Cerebellar cortex (tissue), 1 donor: ENCODE data around the gene CNNM3.
"Not testable (repeated sequence)": the region's sequence is repeated elsewhere in the genome, so short reads cannot be mapped to it uniquely, and the experiment has no call there.

ENCODE experiments used
- DNase-seq: peaks from one replicate; pipeline ENCODE4 v3.0.0-alpha.2; 2015; ENCODE audit warnings: low spot score

CNNM3 gene

DNA sequence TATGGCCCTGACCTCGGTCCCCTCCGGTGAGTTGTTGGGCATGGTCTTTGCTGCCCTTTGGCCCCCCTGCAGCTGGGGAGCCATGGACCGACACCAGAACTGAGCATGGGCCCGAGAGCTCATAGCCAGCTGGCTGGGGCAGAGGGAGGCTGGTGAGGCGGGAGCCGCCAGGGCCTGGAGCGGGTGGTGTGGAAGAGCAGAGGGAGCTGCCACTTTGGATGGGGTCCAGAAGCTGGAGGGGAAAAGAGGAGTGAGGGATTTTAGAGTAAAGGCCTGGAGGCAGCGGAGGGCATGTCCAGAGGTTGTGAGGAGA lies 16.5 kb upstream of the CNNM3 start:
- DNase-seq = peak; percentile 37

- DNase-seq = no peak
Measured at GRCh38 chr2:96800061-96801004, 15.7 kb upstream of the CNNM3 start.

GRCh38 chr2:96801005-96801785 lies 14.9 kb upstream of the CNNM3 start:
- peak; percentile 85 for DNase-seq

DNA sequence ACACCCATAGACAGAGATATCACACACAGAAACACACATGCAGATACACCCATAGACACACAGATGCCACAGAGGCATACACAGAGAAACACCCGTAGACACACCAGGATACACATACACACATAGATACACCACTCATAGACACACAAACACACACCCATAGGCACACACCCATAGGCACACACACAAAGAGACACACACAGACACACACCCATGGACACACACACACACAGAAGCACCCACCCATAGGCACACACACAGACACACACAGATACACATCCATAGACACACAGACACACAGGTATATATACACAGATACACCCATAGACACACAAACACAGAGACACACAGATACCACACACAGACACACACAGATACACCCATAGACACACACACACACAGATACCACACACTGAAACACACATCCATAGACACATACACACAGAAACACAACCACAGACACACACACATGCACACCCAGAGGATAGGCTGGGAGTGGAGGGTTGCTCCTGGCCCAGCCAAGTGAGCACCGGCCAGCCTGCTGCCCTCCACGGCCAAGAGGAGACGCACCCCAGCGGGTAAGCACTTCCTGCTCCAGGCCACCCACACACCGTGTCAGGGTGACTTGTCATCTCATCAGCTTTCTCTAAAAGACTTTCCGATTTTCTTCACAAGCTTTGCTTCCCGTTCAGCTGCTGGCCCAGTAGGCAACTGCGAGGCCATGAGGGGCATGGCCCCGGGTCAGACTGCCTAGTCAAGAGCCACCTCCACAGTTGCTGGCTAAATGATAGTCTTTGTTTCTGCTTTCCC lies 14.1 kb upstream of the CNNM3 start:
- no peak for DNase-seq

DNA sequence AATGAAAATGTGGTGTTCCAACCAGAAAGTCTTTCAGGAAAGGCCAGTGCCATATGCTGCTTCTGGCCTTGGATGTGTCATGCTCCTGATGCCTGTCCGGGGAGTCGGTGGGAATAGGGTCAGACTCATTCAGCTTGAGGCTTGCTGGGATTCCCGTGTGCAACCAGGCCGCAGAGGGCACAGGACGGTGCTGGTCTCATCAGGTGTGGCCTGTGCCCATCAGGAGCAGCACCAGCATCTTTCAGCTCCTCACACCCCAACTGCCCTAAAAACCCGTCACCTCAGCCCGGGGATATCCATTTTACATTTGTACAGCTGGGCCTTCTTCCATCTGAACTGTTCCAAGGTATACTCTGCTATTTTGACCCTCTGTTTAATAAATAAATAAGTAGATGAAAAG lies 13.3 kb upstream of the CNNM3 start:
- no peak for DNase-seq

DNA sequence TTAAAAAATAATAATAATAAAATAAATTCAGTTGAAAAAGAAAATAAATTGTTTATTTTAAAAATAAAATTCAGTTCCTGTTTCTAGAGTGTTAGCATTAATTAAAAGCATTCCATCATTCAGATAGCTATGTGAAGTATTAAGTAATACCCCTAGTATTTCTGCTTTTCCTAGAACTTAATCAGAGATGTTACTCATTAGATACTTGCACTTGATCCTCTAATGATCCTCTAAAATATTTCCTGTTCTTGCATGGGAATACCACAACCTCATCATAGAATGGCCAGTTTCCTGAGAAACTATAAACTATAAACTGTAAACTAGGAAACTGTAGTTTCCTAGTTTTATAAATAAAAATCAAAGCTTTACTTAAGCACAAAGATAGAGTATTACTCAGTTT lies 11.1 kb upstream of the CNNM3 start:
- DNase-seq = no peak

DNA sequence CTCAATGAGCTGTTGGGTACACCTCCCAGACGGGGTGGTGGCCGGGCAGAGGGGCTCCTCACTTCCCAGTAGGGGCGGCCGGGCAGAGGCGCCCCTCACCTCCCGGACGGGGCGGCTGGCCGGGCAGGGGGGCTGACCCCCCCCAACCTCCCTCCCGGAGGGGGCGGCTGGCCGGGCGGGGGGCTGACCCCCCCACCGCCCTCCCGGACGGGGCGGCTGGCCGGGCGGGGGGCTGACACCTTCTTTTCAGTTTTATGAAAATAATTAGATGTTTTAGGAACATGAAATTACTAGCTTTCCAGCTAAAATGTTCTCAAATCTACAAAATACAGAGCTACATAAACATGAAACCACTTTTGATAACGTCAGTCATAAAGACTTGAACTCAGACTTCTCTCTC lies 10.1 kb upstream of the CNNM3 start:
- DNase-seq = not testable (repeated sequence)

- no peak for DNase-seq
Measured at GRCh38 chr2:96806468-96807126, 9.5 kb upstream of the CNNM3 start.

DNA sequence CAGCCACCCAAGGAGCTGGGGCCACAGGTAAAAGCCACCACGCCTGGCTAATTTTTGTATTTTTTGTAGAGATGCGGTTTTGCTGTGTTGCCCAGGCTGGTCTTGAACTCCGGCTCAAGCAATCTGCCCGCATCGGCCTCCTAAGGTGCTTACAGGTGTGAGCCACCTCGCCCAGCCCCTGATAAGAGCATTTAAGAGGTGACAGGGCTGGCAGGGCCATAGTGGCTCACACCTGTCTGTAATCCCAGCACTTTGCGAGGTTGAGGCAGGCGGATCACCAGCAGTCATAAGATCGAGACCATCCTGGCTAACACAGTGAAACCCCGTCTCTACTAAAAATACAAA lies 9.0 kb upstream of the CNNM3 start:
- DNase-seq = no peak

DNA sequence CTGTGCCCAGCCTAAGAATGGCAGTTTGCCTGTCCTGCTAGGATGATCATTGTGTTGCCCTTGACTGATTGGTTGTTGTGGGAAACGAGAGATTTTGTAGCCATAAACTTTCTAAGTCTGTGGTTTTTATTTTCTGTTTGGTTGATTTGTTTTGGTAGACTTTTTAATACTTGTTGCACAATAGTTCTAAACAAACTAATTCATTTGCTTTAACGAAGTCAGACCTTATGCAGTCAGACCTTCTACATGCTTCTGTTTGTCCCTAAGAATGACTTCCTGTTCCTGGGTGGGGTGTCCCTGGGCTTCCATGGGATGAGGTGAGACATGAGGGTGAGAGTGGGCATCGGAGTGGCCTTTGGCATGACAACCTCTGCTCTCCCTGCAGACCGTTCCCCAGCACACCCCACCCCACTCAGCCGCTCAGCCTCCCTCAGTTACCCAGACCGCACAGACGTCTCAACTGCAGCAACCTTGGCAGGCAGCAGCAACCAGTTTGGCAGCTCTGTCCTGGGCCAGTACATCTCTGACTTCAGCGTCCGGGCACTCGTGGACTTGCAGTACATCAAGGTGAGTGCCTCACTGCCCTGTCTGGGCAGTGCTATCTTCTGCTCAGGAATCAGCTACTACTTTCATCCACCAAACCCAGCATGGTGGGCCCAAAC lies 7.8 kb upstream of the CNNM3 start:
- peak; percentile 27 for DNase-seq

GRCh38 chr2:96809216-96809882 lies 6.7 kb upstream of the CNNM3 start:
- no peak for DNase-seq

GRCh38 chr2:96809951-96810782 lies 5.9 kb upstream of the CNNM3 start:
- DNase-seq = no peak

GRCh38 chr2:96810783-96811192 lies 5.3 kb upstream of the CNNM3 start:
- DNase-seq = no peak

DNA sequence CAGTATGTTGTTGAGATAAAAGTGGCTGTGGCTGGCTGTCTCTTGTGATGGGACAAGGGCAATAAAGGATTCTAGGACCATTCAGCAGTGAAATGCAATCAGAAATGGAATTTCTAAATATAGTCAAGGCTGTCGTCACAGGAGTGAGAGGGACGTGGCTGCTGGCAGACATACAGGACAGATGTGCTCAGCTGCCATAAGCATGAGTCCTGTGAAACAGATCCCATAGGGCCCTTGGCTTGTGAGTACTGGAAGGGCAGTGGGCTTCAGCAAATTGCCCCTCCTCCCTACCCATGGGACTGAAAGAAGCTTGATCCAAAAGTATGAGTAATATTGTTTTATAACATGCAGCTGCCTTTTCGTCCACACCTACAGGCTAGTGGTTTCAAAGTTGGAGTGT lies 4.2 kb upstream of the CNNM3 start:
- DNase-seq = no peak

GRCh38 chr2:96813656-96814055 lies 2.4 kb upstream of the CNNM3 start:
- no peak for DNase-seq

DNA sequence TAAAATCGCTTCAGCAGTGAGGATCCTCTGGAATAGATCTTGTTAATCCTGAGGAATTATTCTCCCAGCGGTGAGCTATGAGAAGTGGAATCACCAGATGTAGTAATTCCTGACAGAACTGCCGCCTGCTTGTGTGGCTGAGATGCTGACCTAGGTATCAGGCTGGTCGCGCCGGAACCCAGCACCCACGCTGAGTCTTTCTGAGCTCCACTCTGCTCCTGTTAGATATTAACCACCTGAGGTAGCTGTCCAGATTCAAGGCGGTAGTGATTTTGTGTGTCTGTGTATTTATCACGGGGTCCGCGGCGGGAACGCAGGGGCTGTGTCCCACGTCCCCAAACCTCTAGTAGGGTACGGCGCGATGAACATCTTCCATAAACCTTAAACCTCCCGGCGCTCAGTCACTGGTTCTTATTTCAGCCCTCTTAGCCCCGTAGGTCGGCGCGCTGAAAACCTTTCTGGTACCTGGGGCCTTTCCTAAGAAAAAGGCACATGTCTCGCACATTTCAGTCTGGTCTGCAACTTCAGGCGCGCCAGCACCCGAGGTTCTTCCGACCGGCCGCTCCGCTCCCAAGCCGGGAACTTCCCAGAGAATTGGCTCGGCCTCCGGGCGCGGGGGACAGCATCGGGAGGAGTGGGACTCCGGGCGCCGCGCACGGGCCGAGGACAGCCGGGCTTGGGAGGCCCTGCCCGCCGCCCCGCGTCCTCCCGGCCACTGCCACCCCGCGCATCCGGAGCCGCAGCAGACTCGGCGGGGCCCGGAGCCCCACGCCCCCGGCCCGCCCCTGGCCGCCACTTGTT lies 542 bp upstream of the CNNM3 start:
- peak; percentile 64 for DNase-seq

DNA sequence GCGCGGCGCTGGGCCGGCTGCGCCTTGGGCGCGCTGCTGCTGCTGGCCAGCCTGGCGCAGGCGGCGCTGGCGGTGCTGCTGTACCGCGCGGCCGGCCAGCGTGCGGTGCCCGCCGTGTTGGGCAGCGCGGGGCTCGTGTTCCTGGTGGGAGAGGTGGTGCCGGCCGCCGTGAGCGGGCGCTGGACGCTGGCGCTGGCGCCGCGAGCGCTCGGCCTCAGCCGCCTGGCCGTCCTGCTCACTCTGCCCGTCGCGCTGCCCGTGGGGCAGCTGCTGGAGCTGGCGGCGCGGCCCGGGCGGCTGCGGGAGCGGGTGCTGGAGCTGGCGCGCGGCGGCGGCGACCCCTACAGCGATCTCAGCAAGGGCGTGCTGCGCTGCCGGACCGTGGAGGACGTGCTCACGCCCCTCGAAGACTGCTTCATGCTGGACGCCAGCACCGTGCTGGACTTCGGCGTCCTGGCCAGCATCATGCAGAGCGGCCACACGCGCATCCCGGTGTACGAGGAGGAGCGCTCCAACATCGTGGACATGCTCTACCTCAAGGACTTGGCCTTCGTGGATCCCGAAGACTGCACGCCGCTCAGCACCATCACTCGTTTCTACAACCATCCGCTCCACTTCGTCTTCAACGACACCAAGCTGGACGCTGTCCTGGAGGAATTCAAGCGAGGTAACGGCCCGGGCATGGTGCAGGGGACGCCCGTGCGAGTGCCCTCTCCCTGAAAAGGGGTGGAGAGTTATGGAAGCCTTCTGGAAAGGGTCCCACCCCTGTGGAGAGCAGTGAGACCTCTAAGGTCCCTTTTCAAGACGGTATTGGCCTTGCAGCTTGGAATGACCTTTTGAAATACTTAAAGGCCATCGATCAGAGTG lies 1.0 kb downstream of the CNNM3 start:
- peak; percentile 24 for DNase-seq

- no peak for DNase-seq
Measured at GRCh38 chr2:96817882-96818281, 1.8 kb downstream of the CNNM3 start.
